HL-60/S4 treated with retinoic acid at 250 ng/mL for 4 days and 3 days (cell line): ENCODE data around the gene CD52.
"Not testable (repeated sequence)": the region's sequence is repeated elsewhere in the genome, so short reads cannot be mapped to it uniquely, and the experiment has no call there.

Experiments used
- in situ Hi-C: fragments of 300-500 bp; cut with MboI; formaldehyde crosslinking; loops from 2 replicates; pipeline ENCODE4 v1.7.0; 2022; ENCODE audit warnings: low sequenced_read_pairs

The CD52 gene

GRCh38 chr1:26297791-26298124 lies 20.0 kb upstream of the CD52 start:
- in situ Hi-C loops, result no loop called here

- in situ Hi-C loops, result no loop called here
Observed at GRCh38 chr1:26300578-26301275, 17.0 kb upstream of the CD52 start.

- in situ Hi-C loops, result no loop called here
Observed at GRCh38 chr1:26302733-26303405, 14.9 kb upstream of the CD52 start.

- in situ Hi-C loops, result no loop called here
Observed at GRCh38 chr1:26305667-26306289, 12.0 kb upstream of the CD52 start.

- in situ Hi-C loops, result no loop called here
Observed at GRCh38 chr1:26306290-26307229, 11.2 kb upstream of the CD52 start, which contains the start of gene UBXN11. UBXN11 (minus strand) TSS chr1:26306636; CDS start chr1:26302883, 3,753 bp downstream.

GRCh38 chr1:26307363-26307781 lies 10.4 kb upstream of the CD52 start:
- in situ Hi-C loops, result no loop called here

- in situ Hi-C loops, result not testable (repeated sequence)
Observed at GRCh38 chr1:26307966-26308899, 9.5 kb upstream of the CD52 start.

GRCh38 chr1:26314501-26314900 lies 3.3 kb upstream of the CD52 start:
- in situ Hi-C loops, result no loop called here

- in situ Hi-C loops, result no loop called here
Observed at GRCh38 chr1:26315874-26316850, 1.6 kb upstream of the CD52 start.

GRCh38 chr1:26317146-26317545 lies 612 bp upstream of the CD52 start:
- in situ Hi-C loops, result no loop called here

- in situ Hi-C loops, result no loop called here
Observed at GRCh38 chr1:26318338-26319064, 743 bp downstream of the CD52 start.

GRCh38 chr1:26320896-26321295 lies 3.1 kb downstream of the CD52 start:
- in situ Hi-C loops, result no loop called here

- in situ Hi-C loops, result no loop called here
Observed at GRCh38 chr1:26321315-26322041, 3.7 kb downstream of the CD52 start.

GRCh38 chr1:26322042-26322331 lies 4.2 kb downstream of the CD52 start:
- in situ Hi-C loops, result no loop called here

GRCh38 chr1:26323382-26323781 lies 5.6 kb downstream of the CD52 start:
- in situ Hi-C loops, result no loop called here

GRCh38 chr1:26324550-26324949 lies 6.8 kb downstream of the CD52 start:
- in situ Hi-C loops, result no loop called here

- in situ Hi-C loops, result no loop called here
Observed at GRCh38 chr1:26327956-26328362, 10.2 kb downstream of the CD52 start.

GRCh38 chr1:26328597-26328996 lies 10.8 kb downstream of the CD52 start:
- in situ Hi-C loops, result no loop called here
